ENCODE data around the gene UBTF. TPM values are rescaled to one million over a fixed set of nuclear protein-coding genes. Genes with fewer than 3 reads are reported as not detected.

UBTF gene
- total RNA-seq, 1 donor from 2014 or later, result 101 TPM

DNA sequence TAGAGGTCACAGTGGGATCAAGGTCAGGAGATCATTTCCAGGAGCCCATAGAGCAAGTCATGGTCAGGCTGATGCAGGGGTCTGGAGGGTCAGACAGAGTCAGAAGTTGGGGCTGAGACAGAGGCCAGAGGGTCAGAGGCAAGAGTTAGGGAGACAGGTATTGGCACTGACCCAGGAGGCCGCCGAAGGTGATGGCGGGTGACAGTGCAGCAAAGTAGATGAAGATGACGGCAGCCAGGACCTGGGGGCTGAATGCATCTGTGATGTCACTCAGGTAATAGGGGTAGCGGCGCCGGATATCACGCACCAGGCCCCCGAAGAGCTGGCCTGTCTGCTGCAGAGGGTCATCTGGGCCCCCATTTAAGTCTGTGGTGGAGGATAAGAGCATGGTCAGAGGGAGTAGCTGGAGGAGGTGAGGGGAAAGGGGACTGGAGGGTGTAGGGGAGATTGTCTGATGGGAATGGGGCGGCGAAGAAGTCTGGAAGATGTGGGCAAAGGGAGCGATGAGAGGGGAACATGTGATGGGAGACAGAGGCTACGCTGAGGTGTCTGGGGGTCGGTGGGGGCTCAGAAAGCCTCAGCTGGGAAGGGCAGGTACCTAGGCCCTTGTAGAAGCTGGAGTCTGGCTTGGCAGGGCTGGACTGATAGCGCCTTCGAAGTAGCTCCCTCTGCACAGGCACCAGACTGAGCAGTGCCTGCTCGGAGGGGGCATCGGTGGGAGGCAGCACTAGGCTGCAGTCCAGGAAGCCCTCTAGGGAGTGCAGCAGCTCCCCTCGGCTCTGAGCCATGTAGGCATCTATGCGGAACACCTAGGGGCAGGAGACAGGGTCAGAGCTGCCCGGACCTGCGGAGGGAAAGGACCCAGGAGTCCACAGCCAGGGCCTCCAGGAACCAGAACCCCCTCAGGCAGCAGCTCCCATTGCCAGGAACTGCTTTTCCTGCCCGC is 38.6 kb upstream of the UBTF start:
- Mint-ChIP-seq H3K27ac (no peak overlapping the region), H3K27me3 (peaks cover 20% of the 10 kb centered on the region), H3K9me3 (no peaks in the 10 kb centered on the region), H3K4me1 (ENCODE audit: unreplicated experiment) (no peaks in the 10 kb centered on the region), H3K4me3 (no peak overlapping the region), H3K36me3 (no peaks in the 10 kb centered on the region)
- no peak for DNase-seq (ENCODE audit: extremely low spot score, unreplicated experiment)
- TF ChIP-seq, protein P1, sequence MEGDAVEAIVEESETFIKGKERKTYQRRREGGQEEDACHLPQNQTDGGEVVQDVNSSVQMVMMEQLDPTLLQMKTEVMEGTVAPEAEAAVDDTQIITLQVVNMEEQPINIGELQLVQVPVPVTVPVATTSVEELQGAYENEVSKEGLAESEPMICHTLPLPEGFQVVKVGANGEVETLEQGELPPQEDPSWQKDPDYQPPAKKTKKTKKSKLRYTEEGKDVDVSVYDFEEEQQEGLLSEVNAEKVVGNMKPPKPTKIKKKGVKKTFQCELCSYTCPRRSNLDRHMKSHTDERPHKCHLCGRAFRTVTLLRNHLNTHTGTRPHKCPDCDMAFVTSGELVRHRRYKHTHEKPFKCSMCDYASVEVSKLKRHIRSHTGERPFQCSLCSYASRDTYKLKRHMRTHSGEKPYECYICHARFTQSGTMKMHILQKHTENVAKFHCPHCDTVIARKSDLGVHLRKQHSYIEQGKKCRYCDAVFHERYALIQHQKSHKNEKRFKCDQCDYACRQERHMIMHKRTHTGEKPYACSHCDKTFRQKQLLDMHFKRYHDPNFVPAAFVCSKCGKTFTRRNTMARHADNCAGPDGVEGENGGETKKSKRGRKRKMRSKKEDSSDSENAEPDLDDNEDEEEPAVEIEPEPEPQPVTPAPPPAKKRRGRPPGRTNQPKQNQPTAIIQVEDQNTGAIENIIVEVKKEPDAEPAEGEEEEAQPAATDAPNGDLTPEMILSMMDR (conservative IDR thresholded peaks at IDR 0.05), result no peak

DNA sequence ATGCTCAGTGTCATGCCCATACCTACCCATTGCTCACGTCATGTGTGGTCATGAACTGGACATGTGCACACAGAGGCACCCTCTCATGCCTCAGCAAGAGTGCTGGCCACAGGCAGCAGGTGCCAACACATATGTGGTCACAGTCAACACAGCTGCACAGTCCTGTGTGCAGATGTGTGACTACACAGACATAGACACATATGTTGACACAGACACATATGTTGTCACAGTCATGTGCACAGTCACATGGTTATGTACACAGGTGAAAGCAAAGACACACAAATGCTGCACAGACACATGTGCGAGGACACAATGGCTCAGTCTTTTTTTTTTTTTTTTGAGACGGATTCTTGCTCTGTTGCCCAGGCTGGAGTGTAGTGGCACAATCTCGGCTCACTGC is 37.2 kb upstream of the UBTF start:
- no peak overlapping the region for H3K27ac Mint-ChIP-seq
- H3K27me3 Mint-ChIP-seq, result peaks cover 13% of the 10 kb centered on the region
- H3K4me3 Mint-ChIP-seq, result no peak overlapping the region
- TF ChIP-seq, protein P1 (conservative IDR thresholded peaks at IDR 0.05), result no peak
- no peaks in the 10 kb centered on the region for H3K9me3 Mint-ChIP-seq
- no peaks in the 10 kb centered on the region for H3K4me1 Mint-ChIP-seq (ENCODE audit: unreplicated experiment)
- H3K36me3 Mint-ChIP-seq, result no peaks in the 10 kb centered on the region
- DNase-seq (ENCODE audit: extremely low spot score, unreplicated experiment), result no peak

DNA sequence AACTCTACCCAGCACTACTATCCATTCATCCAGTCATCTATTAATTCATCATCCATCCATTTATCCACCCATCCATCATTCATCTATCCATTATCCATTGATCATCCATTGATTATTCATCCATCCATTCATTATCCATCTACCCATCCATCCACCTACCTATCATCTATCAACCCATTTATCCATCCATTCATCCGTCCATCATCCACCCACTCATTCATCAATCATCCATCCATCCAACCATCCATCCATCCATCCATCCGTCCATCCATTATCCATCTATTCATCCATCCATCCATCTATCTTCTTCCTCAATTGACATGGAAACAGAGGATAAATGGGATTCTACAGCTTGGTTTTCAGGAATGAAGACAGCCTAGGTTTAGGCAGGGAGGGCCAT is 36.4 kb upstream of the UBTF start:
- H3K27ac Mint-ChIP-seq, result no peak overlapping the region
- no peaks in the 10 kb centered on the region for H3K36me3 Mint-ChIP-seq
- H3K4me3 Mint-ChIP-seq, result no peak overlapping the region

DNA sequence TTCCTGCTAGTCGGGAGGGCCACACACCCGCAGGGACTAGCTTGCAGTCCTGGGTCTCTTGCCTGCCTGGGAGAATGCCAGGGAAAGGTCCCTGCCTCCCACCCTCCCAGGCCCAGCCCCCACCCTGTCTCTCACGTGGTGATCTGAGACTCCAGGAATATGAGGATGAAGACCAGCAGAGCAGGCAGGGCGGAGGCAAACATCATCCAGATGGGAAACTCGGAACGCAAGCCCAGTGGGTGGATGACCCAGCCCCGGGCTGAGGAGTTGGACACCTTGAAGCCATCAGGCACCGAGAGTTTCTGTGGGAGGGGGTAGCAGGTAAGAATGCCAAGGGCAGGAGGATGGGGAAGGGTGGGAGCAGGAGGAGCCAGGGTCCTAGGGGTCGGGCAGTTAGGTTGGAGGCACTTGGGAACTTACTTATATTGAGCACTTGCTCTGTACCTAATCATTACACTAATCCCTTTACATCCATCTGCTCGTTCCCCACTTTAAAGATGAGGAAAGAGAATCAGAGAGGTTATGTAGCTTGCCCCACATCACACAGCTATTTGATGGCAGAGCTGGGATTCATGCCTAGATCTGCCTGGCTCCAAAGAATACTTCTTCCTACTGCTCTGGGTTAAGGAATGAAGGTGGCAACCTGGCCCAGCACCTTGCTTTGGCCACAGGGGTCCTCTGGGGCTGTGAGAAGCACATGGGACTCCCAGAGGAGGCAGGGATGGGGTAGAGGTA is 35.1 kb upstream of the UBTF start:
- Mint-ChIP-seq H3K4me3 (no peak overlapping the region), H3K36me3 (no peaks in the 10 kb centered on the region), H3K27ac (no peak overlapping the region), H3K27me3 (peaks cover 13% of the 10 kb centered on the region), H3K9me3 (no peaks in the 10 kb centered on the region), H3K4me1 (ENCODE audit: unreplicated experiment) (no peaks in the 10 kb centered on the region)
- no peak for DNase-seq (ENCODE audit: extremely low spot score, unreplicated experiment)
- TF ChIP-seq, protein P1 (conservative IDR thresholded peaks at IDR 0.05), result no peak

More for the DNA sequence above, 36.4 kb upstream of the UBTF start:
- DNase-seq (ENCODE audit: extremely low spot score, unreplicated experiment), result no peak
- H3K9me3 Mint-ChIP-seq, result no peaks in the 10 kb centered on the region
- TF ChIP-seq, protein P1 (conservative IDR thresholded peaks at IDR 0.05), result no peak
- peaks cover 13% of the 10 kb centered on the region for H3K27me3 Mint-ChIP-seq
- no peaks in the 10 kb centered on the region for H3K4me1 Mint-ChIP-seq (ENCODE audit: unreplicated experiment)

DNA sequence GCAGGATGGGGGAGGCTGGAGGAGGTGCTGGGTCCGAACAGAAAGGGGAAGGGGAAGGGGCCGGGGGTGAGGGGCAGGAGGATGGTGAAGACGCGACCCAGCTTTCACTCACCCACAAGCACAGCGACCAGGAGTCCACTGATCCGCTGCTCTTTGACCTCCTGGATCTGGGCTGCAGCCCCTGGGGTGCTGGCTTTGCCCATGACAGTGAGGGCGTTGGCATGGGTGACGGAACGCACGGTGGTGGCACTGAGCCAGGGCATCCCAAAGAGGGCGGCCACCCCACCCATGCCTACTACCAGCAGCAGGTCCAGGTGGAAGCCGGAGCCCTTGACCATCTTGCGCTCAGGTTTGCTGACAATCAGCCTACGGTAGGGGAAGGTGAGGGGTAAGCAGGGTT is 33.5 kb upstream of the UBTF start:
- no peaks in the 10 kb centered on the region for H3K9me3 Mint-ChIP-seq
- peaks cover 13% of the 10 kb centered on the region for H3K27me3 Mint-ChIP-seq
- no peak overlapping the region for H3K27ac Mint-ChIP-seq
- no peak for DNase-seq (ENCODE audit: extremely low spot score, unreplicated experiment)
- H3K4me1 Mint-ChIP-seq (ENCODE audit: unreplicated experiment), result no peaks in the 10 kb centered on the region
- no peak overlapping the region for H3K4me3 Mint-ChIP-seq
- H3K36me3 Mint-ChIP-seq, result no peaks in the 10 kb centered on the region
- TF ChIP-seq, protein P1 (conservative IDR thresholded peaks at IDR 0.05), result no peak

Measured in type B pancreatic cell (in vitro differentiated cells).